ENCODE measurements around the gene MACF1. TPM values are rescaled to one million over a fixed set of nuclear protein-coding genes. Genes with fewer than 3 reads are reported as not detected.
"Not testable (repeated sequence)": the region's sequence is repeated elsewhere in the genome, so short reads cannot be mapped to it uniquely, and the experiment has no call there.

MACF1 gene
- total RNA-seq, 1 experiment from 2014 or later: 35.9 TPM

- no peak for DNase-seq (ENCODE audit: extremely low read depth, low read depth)
Observed at GRCh38 chr1:39440856-39441255, 236.4 kb downstream of the MACF1 start.

- no peak for DNase-seq (ENCODE audit: extremely low read depth, low read depth)
Observed at GRCh38 chr1:39441797-39442196, 237.3 kb downstream of the MACF1 start.

- DNase-seq (ENCODE audit: extremely low read depth, low read depth): no peak
Observed at GRCh38 chr1:39445573-39445972, 241.1 kb downstream of the MACF1 start.

GRCh38 chr1:39446986-39447567, 242.6 kb downstream of the MACF1 start:
- DNase-seq (ENCODE audit: extremely low read depth, low read depth): no peak

GRCh38 chr1:39450041-39450440, 245.5 kb downstream of the MACF1 start:
- DNase-seq (ENCODE audit: extremely low read depth, low read depth): not testable (repeated sequence)

- no peak for DNase-seq (ENCODE audit: extremely low read depth, low read depth)
Observed at GRCh38 chr1:39450956-39451606, 246.6 kb downstream of the MACF1 start.

- no peak for DNase-seq (ENCODE audit: extremely low read depth, low read depth)
Observed at GRCh38 chr1:39452081-39452480, 247.6 kb downstream of the MACF1 start.

GRCh38 chr1:39452540-39452939, 248.0 kb downstream of the MACF1 start:
- DNase-seq (ENCODE audit: extremely low read depth, low read depth): no peak

GRCh38 chr1:39453603-39454002, 249.1 kb downstream of the MACF1 start:
- no peak for DNase-seq (ENCODE audit: extremely low read depth, low read depth)

- no peak for DNase-seq (ENCODE audit: extremely low read depth, low read depth)
Observed at GRCh38 chr1:39458991-39459390, 254.5 kb downstream of the MACF1 start.

GRCh38 chr1:39462074-39462473, 257.6 kb downstream of the MACF1 start:
- DNase-seq (ENCODE audit: extremely low read depth, low read depth): no peak

- no peak for DNase-seq (ENCODE audit: extremely low read depth, low read depth)
Observed at GRCh38 chr1:39466413-39467107, 262.1 kb downstream of the MACF1 start.

GRCh38 chr1:39467108-39467720, 262.7 kb downstream of the MACF1 start:
- DNase-seq (ENCODE audit: extremely low read depth, low read depth): not testable (repeated sequence)

- no peak for DNase-seq (ENCODE audit: extremely low read depth, low read depth)
Observed at GRCh38 chr1:39469150-39469549, 264.7 kb downstream of the MACF1 start.

- DNase-seq (ENCODE audit: extremely low read depth, low read depth): no peak
Observed at GRCh38 chr1:39470040-39470439, 265.5 kb downstream of the MACF1 start.

- no peak for DNase-seq (ENCODE audit: extremely low read depth, low read depth)
Observed at GRCh38 chr1:39472826-39473225, 268.3 kb downstream of the MACF1 start.

- DNase-seq (ENCODE audit: extremely low read depth, low read depth): no peak
Observed at GRCh38 chr1:39473324-39473723, 268.8 kb downstream of the MACF1 start.

- DNase-seq (ENCODE audit: extremely low read depth, low read depth): no peak
Observed at GRCh38 chr1:39474810-39475209, 270.3 kb downstream of the MACF1 start.

- DNase-seq (ENCODE audit: extremely low read depth, low read depth): not testable (repeated sequence)
Observed at GRCh38 chr1:39475551-39475950, 271.1 kb downstream of the MACF1 start.

GRCh38 chr1:39478126-39478915, 273.8 kb downstream of the MACF1 start:
- DNase-seq (ENCODE audit: extremely low read depth, low read depth): no peak

GRCh38 chr1:39481289-39481688, 276.8 kb downstream of the MACF1 start:
- DNase-seq (ENCODE audit: extremely low read depth, low read depth): no peak
